UCSD-AML1 (cell line): ENCODE data around the gene SRSF1.
"Not testable (repeated sequence)": the region's sequence is repeated elsewhere in the genome, so short reads cannot be mapped to it uniquely, and the experiment has no call there.

Experiments used
- DNase-seq: peaks from one replicate; lab custom pipeline; 2025; ENCODE audit not compliant: unreplicated experiment; lab: John Stamatoyannopoulos, UW

Gene SRSF1

GRCh38 chr17:57970710-57971109 is 36.3 kb downstream of the SRSF1 start:
- DNase-seq = no peak

GRCh38 chr17:57968456-57968855 is 38.6 kb downstream of the SRSF1 start:
- no peak for DNase-seq

GRCh38 chr17:57966875-57967274 is 40.2 kb downstream of the SRSF1 start:
- no peak for DNase-seq

GRCh38 chr17:57966246-57966645 is 40.8 kb downstream of the SRSF1 start:
- no peak for DNase-seq

- DNase-seq = no peak
Observed at GRCh38 chr17:57965521-57966160, 41.4 kb downstream of the SRSF1 start.

GRCh38 chr17:57963149-57963511 is 43.9 kb downstream of the SRSF1 start:
- no peak for DNase-seq

- DNase-seq = no peak
Observed at GRCh38 chr17:57962279-57963148, 44.5 kb downstream of the SRSF1 start.

- DNase-seq = no peak
Observed at GRCh38 chr17:57959929-57960328, 47.1 kb downstream of the SRSF1 start.

GRCh38 chr17:57958391-57958790 is 48.7 kb downstream of the SRSF1 start:
- not testable (repeated sequence) for DNase-seq

GRCh38 chr17:57957886-57958285 is 49.2 kb downstream of the SRSF1 start:
- no peak for DNase-seq

GRCh38 chr17:57957120-57957850 is 49.8 kb downstream of the SRSF1 start:
- no peak for DNase-seq

- DNase-seq = no peak
Observed at GRCh38 chr17:57956291-57957119, 50.5 kb downstream of the SRSF1 start.

- DNase-seq = peak; percentile 47
Observed at GRCh38 chr17:57955183-57955931, 51.7 kb downstream of the SRSF1 start, which contains the start of gene CUEDC1. CUEDC1 (minus strand) TSS chr17:57955412; CDS start chr17:57885564, 69,848 bp downstream.

GRCh38 chr17:57954397-57955182 is 52.5 kb downstream of the SRSF1 start:
- no peak for DNase-seq

GRCh38 chr17:57953705-57954396 is 53.2 kb downstream of the SRSF1 start:
- DNase-seq = no peak
